ENCODE measurements around the gene RHOV. TPM values are rescaled to one million over a fixed set of nuclear protein-coding genes. Genes with fewer than 3 reads are reported as not detected.

The RHOV gene
- total RNA-seq, 1 donor from 2014 or later, result 3.1 TPM

DNA sequence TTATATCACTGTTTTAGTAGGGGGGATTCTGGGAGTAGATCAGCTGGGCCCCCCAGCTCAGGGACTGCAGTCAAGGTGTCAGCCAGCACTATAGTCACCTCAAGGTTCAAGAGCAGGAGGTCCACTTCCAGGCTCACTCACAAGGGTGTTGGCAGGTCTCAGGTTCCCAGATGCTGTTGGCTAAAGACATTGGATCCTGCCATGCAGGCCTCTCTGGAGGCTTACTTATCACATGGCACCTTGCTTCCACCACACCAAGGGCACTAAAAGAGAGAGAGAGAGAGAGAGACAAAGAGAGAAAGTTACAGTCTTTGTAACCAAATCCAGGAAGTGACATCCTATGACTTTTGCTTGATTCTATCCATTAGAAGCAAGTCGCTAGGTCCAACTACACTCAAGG lies 38.0 kb downstream of the RHOV start:
- TF ChIP-seq, protein P1, sequence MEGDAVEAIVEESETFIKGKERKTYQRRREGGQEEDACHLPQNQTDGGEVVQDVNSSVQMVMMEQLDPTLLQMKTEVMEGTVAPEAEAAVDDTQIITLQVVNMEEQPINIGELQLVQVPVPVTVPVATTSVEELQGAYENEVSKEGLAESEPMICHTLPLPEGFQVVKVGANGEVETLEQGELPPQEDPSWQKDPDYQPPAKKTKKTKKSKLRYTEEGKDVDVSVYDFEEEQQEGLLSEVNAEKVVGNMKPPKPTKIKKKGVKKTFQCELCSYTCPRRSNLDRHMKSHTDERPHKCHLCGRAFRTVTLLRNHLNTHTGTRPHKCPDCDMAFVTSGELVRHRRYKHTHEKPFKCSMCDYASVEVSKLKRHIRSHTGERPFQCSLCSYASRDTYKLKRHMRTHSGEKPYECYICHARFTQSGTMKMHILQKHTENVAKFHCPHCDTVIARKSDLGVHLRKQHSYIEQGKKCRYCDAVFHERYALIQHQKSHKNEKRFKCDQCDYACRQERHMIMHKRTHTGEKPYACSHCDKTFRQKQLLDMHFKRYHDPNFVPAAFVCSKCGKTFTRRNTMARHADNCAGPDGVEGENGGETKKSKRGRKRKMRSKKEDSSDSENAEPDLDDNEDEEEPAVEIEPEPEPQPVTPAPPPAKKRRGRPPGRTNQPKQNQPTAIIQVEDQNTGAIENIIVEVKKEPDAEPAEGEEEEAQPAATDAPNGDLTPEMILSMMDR (conservative IDR thresholded peaks at IDR 0.05; ENCODE audit: low read depth, low read length), result no peak
- no peak for DNase-seq (ENCODE audit: low read depth)
- H3K4me3 ChIP-seq (ENCODE audit: low read depth, low read length), result no peak overlapping the region

DNA sequence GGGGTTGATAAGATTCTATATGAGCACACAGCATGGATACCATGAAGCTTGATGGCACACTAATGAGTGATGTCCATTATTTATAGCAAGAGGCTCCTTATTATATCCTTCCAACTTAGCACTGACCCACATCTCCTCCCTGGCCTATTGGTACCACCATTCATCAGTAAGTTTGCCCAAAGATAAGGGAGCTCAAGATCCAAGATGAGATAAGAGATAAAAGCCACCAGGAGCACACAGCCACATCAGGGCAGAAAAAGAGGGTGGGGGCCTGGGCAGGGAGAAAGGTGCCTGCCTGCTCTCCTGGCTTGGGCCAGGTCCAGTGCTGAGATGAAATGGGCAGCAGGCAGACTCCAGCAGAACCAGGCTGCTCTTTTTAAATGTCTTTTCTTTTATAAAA lies 41.1 kb downstream of the RHOV start:
- TF ChIP-seq, protein P1 (conservative IDR thresholded peaks at IDR 0.05; ENCODE audit: low read depth, low read length), result no peak

DNA sequence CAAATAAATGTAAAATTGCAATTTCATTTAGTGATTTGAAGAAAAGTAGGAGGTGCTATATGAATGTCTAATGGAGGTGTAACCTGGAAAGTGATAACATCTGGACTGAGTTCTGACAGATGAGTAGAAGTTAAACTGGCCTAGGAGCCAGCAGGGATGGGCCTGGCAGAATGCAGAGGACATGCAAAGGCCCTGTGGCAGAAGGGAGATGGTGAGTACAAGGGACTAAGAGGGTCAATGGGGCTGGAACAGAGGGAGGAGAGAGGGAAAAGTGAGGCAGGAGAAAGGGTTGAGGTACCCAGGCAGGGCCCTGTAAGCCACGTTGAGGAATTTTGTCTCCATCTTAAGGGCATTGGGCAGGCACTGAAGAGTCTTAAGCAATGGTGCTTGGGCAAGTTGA lies 42.2 kb downstream of the RHOV start:
- no peak overlapping the region for H3K4me3 ChIP-seq (ENCODE audit: low read depth, low read length)
- TF ChIP-seq, protein P1 (conservative IDR thresholded peaks at IDR 0.05; ENCODE audit: low read depth, low read length), result no peak
- no peak for DNase-seq (ENCODE audit: low read depth)

More for the DNA sequence above, 41.1 kb downstream of the RHOV start:
- no peak overlapping the region for H3K4me3 ChIP-seq (ENCODE audit: low read depth, low read length)
- no peak for DNase-seq (ENCODE audit: low read depth)

DNA sequence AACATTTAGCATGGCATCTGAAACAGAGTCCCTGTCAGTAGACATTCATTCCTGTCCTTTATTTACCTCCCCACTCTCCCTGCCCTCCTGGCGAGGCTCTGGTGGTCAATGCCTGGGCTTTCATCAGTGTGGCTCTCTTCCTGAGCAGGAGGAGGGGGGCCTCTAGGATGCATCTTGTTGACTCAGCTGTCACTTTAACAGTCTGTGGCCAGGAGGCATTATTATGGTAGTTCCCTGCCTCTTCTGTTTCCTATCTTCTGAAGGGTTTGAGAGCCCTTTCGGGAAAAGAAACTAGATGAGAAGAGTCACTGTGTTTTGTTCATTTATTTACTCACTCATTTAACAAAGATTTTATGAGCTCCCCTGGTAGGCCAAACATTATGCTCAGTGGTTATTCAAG lies 43.1 kb downstream of the RHOV start:
- no peak for DNase-seq (ENCODE audit: low read depth)
- H3K4me3 ChIP-seq (ENCODE audit: low read depth, low read length), result no peak overlapping the region
- TF ChIP-seq, protein P1 (conservative IDR thresholded peaks at IDR 0.05; ENCODE audit: low read depth, low read length), result no peak

DNA sequence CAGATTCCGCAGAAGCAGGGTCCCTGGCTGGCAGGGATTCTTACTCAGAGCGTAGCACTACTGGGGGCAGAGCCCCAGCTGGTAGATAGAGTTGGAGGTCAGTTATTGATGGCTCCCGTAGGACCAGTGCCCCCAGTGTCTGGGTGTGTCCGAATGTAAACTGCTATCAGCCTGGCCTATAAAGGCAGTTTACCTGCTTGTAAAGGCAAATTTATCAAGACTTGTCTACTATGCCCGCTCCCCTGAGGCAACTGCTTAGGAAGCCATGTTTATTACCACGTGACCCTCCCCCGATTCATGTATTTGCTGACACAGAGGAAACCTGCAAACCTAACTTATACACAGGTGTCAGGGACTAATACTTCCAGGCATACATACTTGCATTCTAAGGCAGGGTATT lies 44.9 kb downstream of the RHOV start:
- TF ChIP-seq, protein P1 (conservative IDR thresholded peaks at IDR 0.05; ENCODE audit: low read depth, low read length), result no peak
- no peak for DNase-seq (ENCODE audit: low read depth)
- H3K4me3 ChIP-seq (ENCODE audit: low read depth, low read length), result no peak overlapping the region

DNA sequence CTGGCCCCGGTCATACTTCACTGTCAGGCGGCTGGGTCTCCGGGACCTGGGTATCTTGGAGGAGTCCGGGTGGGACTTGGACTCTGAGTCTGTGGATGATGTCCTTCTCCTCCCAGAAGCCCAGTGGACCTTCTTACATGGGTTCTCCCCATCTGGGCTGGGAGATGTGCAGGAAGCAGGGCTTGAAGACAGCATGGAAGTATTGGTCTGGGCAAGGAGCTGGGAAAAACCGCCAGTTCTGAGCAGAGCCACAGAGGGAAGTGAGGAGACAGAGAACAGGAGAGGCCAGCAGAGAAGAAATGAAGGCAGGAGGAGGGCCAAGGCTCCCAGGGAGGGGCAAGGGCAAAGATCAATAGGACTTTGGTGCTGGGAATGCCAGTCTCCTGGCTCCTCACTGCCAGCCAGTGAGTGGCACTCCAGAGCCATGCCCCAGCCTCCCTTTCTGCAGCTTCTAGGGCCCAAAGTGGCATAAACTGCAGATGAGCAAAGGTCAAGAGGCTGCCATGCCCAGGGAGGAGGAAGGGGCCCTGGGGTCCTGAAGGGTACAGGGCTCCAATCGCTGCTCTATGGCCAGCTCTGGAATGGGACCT lies 45.5 kb downstream of the RHOV start, which contains the start of gene PPP1R14D:
Gene PPP1R14D, minus strand, starts transcription at position 262 of the 590 bp plus-strand sequence. Its CDS starts 67 bp downstream, at position 195.
- DNase-seq (ENCODE audit: low read depth), result no peak
- TF ChIP-seq, protein P1 (conservative IDR thresholded peaks at IDR 0.05; ENCODE audit: low read depth, low read length), result peak; percentile 8
- no peak within 1 kb of the TSS for H3K4me3 ChIP-seq (ENCODE audit: low read depth, low read length)

DNA sequence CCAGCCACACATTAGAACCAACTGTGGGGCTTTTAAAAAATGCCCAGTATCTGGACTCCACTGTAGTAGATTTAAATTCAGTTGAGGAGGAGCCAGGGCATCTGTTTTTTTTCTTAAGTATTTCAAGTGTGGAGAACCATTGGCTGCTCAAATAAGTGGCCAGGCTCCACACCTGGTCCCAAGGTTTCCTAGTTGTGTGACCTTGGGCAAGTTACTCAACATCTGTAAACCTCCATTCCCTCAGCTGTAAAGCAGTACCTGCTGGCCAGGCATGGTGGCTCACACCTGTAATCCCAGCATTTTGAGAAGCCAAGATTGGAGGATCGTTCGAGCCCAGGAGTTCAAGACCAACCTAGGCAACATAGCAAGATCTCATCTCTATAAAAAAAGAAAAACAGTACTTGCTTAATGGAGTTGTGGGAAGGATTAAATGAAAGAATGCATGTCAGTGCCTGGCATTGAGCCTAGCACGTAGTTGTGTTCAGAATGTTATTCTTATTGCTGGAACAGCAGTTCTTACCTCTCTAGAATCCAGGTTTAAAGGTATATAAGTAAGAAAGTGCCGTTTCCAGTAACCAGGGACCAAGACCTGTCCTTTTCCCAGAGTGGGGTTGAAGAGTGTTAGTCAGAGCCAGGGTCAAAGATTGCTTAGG lies 47.5 kb downstream of the RHOV start:
- TF ChIP-seq, protein P1 (conservative IDR thresholded peaks at IDR 0.05; ENCODE audit: low read depth, low read length), result no peak
- DNase-seq (ENCODE audit: low read depth), result no peak
- no peak overlapping the region for H3K4me3 ChIP-seq (ENCODE audit: low read depth, low read length)

Data from epithelial cell of proximal tubule (primary cell).